ENCODE data around the gene ANKRD40. TPM values are rescaled to one million over a fixed set of nuclear protein-coding genes. Genes with fewer than 3 reads are reported as not detected.

The ANKRD40 gene
- total and polyA plus RNA-seq, 9 of the 15 experiments (the other 6 are each of a cell fraction or from before 2014, with no cell fraction given), result 9.0 to 28.9 (median 27.7) TPM

DNA sequence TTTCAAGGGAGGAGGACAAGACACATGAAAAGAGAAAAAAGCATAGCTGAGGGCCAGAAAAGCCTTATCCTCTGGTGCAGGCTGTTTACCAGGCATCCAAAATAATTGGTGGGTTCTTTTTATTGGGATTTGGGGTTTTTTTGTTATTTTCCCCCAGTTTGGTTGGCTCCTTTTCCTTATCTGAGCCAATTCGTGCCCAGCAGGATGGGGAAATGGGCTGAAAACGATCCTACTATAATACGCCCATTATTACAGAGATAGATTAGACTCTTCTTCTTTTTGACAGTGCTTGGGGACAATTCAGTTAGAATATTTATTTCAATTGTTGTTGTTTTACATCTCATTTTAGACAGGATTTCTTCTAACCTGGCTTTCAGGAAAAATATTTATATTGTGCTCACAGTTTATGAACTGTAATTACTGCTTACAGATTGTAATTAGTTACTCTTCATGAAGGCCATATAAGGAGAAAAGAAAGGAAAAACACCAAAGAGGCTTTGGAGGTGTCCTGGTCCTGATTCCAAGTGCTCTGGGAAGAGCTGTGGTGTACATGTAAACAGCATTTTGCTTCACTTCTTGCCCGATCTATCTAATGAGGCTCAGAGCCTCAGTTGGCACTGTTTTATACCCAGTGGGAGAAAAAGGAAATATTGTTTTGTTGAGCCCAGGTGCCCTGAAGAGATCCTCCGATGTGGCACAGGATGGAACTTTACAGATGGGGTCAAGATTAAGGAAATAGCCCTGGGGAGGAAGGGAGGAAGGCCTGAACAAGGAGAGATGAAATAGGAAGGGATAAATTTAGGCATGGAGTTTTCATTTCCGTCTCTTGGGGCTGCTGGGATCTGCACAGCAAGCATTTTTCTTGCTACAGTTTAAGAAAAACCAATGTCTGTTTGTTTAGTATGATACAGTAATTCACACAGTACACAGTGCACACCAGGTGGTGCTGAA is 611 bp upstream of the ANKRD40 start (continued):
- TF ChIP-seq, protein P1, sequence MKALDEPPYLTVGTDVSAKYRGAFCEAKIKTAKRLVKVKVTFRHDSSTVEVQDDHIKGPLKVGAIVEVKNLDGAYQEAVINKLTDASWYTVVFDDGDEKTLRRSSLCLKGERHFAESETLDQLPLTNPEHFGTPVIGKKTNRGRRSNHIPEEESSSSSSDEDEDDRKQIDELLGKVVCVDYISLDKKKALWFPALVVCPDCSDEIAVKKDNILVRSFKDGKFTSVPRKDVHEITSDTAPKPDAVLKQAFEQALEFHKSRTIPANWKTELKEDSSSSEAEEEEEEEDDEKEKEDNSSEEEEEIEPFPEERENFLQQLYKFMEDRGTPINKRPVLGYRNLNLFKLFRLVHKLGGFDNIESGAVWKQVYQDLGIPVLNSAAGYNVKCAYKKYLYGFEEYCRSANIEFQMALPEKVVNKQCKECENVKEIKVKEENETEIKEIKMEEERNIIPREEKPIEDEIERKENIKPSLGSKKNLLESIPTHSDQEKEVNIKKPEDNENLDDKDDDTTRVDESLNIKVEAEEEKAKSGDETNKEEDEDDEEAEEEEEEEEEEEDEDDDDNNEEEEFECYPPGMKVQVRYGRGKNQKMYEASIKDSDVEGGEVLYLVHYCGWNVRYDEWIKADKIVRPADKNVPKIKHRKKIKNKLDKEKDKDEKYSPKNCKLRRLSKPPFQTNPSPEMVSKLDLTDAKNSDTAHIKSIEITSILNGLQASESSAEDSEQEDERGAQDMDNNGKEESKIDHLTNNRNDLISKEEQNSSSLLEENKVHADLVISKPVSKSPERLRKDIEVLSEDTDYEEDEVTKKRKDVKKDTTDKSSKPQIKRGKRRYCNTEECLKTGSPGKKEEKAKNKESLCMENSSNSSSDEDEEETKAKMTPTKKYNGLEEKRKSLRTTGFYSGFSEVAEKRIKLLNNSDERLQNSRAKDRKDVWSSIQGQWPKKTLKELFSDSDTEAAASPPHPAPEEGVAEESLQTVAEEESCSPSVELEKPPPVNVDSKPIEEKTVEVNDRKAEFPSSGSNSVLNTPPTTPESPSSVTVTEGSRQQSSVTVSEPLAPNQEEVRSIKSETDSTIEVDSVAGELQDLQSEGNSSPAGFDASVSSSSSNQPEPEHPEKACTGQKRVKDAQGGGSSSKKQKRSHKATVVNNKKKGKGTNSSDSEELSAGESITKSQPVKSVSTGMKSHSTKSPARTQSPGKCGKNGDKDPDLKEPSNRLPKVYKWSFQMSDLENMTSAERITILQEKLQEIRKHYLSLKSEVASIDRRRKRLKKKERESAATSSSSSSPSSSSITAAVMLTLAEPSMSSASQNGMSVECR (CRISPR knock-in tag; IDR thresholded peaks at IDR 0.05), result no peak
- 0 out of 2 replicates have a peak, but pooled peaks have one; percentile 24 for TF ChIP-seq HEY1 (CRISPR knock-in tag; IDR thresholded peaks at IDR 0.05; ENCODE audit: borderline replicate concordance)
- TF ChIP-seq, protein P2, sequence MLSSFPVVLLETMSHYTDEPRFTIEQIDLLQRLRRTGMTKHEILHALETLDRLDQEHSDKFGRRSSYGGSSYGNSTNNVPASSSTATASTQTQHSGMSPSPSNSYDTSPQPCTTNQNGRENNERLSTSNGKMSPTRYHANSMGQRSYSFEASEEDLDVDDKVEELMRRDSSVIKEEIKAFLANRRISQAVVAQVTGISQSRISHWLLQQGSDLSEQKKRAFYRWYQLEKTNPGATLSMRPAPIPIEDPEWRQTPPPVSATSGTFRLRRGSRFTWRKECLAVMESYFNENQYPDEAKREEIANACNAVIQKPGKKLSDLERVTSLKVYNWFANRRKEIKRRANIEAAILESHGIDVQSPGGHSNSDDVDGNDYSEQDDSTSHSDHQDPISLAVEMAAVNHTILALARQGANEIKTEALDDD (IDR thresholded peaks at IDR 0.05), result no peak
- 0 out of 2 replicates have a peak, but pooled peaks have one; percentile 8 for TF ChIP-seq ELF1 (tag; IDR thresholded peaks at IDR 0.05)
- no peak for TF ChIP-seq CHD1 (IDR thresholded peaks at IDR 0.05; ENCODE audit: low read length)
- no peak for TF ChIP-seq EP300 (IDR thresholded peaks at IDR 0.05; ENCODE audit: low read length)
- no peak for TF ChIP-seq HNRNPK (IDR thresholded peaks at IDR 0.05; ENCODE audit: low read depth, low read length, poor library complexity, severe bottlenecking)
- TF ChIP-seq BMI1 (IDR thresholded peaks at IDR 0.05; ENCODE audit: low read length), result no peak
- TF ChIP-seq, protein P3, sequence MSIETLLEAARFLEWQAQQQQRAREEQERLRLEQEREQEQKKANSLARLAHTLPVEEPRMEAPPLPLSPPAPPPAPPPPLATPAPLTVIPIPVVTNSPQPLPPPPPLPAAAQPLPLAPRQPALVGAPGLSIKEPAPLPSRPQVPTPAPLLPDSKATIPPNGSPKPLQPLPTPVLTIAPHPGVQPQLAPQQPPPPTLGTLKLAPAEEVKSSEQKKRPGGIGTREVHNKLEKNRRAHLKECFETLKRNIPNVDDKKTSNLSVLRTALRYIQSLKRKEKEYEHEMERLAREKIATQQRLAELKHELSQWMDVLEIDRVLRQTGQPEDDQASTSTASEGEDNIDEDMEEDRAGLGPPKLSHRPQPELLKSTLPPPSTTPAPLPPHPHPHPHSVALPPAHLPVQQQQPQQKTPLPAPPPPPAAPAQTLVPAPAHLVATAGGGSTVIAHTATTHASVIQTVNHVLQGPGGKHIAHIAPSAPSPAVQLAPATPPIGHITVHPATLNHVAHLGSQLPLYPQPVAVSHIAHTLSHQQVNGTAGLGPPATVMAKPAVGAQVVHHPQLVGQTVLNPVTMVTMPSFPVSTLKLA (conservative IDR thresholded peaks at IDR 0.05), result no peak
- no peak for TF ChIP-seq ZNF780A (CRISPR knock-in tag; IDR thresholded peaks at IDR 0.05)
- no peak for TF ChIP-seq PYGO2 (tag; IDR thresholded peaks at IDR 0.05)
- TF ChIP-seq, protein P4, sequence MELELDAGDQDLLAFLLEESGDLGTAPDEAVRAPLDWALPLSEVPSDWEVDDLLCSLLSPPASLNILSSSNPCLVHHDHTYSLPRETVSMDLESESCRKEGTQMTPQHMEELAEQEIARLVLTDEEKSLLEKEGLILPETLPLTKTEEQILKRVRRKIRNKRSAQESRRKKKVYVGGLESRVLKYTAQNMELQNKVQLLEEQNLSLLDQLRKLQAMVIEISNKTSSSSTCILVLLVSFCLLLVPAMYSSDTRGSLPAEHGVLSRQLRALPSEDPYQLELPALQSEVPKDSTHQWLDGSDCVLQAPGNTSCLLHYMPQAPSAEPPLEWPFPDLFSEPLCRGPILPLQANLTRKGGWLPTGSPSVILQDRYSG (tag; conservative IDR thresholded peaks at IDR 0.05; ENCODE audit: low read depth), result peak; percentile 67; the same call in 1 of the 2 replicates
- 0 out of 2 replicates have a peak, but pooled peaks have one; percentile 46 for TF ChIP-seq TCF3 (CRISPR knock-in tag; IDR thresholded peaks at IDR 0.05)
- no peak for TF ChIP-seq RCOR1 (IDR thresholded peaks at IDR 0.05; ENCODE audit: borderline replicate concordance in 1 of 2, low read depth in 2 of 2, low read length in 2 of 2)
- TF ChIP-seq, protein P5, sequence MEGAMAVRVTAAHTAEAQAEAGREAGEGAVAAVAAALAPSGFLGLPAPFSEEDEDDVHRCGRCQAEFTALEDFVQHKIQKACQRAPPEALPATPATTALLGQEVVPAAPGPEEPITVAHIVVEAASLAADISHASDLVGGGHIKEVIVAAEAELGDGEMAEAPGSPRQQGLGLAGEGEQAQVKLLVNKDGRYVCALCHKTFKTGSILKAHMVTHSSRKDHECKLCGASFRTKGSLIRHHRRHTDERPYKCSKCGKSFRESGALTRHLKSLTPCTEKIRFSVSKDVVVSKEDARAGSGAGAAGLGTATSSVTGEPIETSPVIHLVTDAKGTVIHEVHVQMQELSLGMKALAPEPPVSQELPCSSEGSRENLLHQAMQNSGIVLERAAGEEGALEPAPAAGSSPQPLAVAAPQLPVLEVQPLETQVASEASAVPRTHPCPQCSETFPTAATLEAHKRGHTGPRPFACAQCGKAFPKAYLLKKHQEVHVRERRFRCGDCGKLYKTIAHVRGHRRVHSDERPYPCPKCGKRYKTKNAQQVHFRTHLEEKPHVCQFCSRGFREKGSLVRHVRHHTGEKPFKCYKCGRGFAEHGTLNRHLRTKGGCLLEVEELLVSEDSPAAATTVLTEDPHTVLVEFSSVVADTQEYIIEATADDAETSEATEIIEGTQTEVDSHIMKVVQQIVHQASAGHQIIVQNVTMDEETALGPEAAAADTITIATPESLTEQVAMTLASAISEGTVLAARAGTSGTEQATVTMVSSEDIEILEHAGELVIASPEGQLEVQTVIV (CRISPR knock-in tag; IDR thresholded peaks at IDR 0.05; ENCODE audit: borderline replicate concordance), result no peak
